NCI-H2196 (cell line): ENCODE data around the gene ZNF600.
"Not testable (repeated sequence)": the region's sequence is repeated elsewhere in the genome, so short reads cannot be mapped to it uniquely, and the experiment has no call there.

Source experiments
- DNase-seq: peaks from one replicate; lab custom pipeline; 2025; ENCODE audit not compliant: unreplicated experiment; lab: John Stamatoyannopoulos, UW

ZNF600 gene

GRCh38 chr19:52786464-52787354, at the start of gene ZNF600:
ZNF600 (minus strand) TSS chr19:52786791; CDS start chr19:52778888, 7,903 bp downstream.
- DNase-seq = peak; percentile 77

GRCh38 chr19:52834289-52834688, 47.7 kb upstream of the ZNF600 start:
- DNase-seq = not testable (repeated sequence)

GRCh38 chr19:52833541-52833940, 47.0 kb upstream of the ZNF600 start:
- not testable (repeated sequence) for DNase-seq

GRCh38 chr19:52829866-52830265, 43.3 kb upstream of the ZNF600 start:
- not testable (repeated sequence) for DNase-seq

GRCh38 chr19:52825765-52826164, 39.2 kb upstream of the ZNF600 start:
- DNase-seq = no peak

GRCh38 chr19:52823676-52824075, 37.1 kb upstream of the ZNF600 start:
- no peak for DNase-seq

- peak; percentile 30 for DNase-seq
These were observed 34.8 kb upstream of the ZNF600 start, which contains the start of gene ZNF28 for GRCh38 chr19:52821204-52821960. ZNF28 (minus strand) TSS chr19:52821633; CDS start chr19:52817958, 3,675 bp downstream.

GRCh38 chr19:52820472-52821203, 34.0 kb upstream of the ZNF600 start:
- DNase-seq = not testable (repeated sequence)

- DNase-seq = no peak
These were observed 23.2 kb upstream of the ZNF600 start for GRCh38 chr19:52809801-52810200.

GRCh38 chr19:52799950-52800640, 13.5 kb upstream of the ZNF600 start:
- DNase-seq = not testable (repeated sequence)

GRCh38 chr19:52789440-52789839, 2.8 kb upstream of the ZNF600 start:
- DNase-seq = no peak

- no peak for DNase-seq
These were observed 520 bp downstream of the ZNF600 start for GRCh38 chr19:52786078-52786463.

- no peak for DNase-seq
These were observed 1.1 kb downstream of the ZNF600 start for GRCh38 chr19:52785506-52785905.

- DNase-seq = not testable (repeated sequence)
These were observed 3.7 kb downstream of the ZNF600 start for GRCh38 chr19:52782864-52783263.

- no peak for DNase-seq
These were observed 7.8 kb downstream of the ZNF600 start for GRCh38 chr19:52778811-52779210.

GRCh38 chr19:52756447-52756846, 30.1 kb downstream of the ZNF600 start:
- DNase-seq = not testable (repeated sequence)

GRCh38 chr19:52749780-52750179, 36.8 kb downstream of the ZNF600 start:
- DNase-seq = no peak

GRCh38 chr19:52748336-52748950, 38.1 kb downstream of the ZNF600 start:
- no peak for DNase-seq

GRCh38 chr19:52745919-52746318, 40.7 kb downstream of the ZNF600 start:
- DNase-seq = not testable (repeated sequence)

- DNase-seq = no peak
These were observed 43.5 kb downstream of the ZNF600 start for GRCh38 chr19:52743091-52743490.
